HG03520 (cell line): ENCODE results near the gene GAMT.

Source experiments
- ATAC-seq: cut with Tn5 transposase; IDR thresholded peaks from one replicate; pipeline ENCODE4 v1.9.1; 2021; ENCODE audit warnings: mild to moderate bottlenecking, moderate library complexity; ENCODE audit not compliant: unreplicated experiment

The GAMT gene

DNA sequence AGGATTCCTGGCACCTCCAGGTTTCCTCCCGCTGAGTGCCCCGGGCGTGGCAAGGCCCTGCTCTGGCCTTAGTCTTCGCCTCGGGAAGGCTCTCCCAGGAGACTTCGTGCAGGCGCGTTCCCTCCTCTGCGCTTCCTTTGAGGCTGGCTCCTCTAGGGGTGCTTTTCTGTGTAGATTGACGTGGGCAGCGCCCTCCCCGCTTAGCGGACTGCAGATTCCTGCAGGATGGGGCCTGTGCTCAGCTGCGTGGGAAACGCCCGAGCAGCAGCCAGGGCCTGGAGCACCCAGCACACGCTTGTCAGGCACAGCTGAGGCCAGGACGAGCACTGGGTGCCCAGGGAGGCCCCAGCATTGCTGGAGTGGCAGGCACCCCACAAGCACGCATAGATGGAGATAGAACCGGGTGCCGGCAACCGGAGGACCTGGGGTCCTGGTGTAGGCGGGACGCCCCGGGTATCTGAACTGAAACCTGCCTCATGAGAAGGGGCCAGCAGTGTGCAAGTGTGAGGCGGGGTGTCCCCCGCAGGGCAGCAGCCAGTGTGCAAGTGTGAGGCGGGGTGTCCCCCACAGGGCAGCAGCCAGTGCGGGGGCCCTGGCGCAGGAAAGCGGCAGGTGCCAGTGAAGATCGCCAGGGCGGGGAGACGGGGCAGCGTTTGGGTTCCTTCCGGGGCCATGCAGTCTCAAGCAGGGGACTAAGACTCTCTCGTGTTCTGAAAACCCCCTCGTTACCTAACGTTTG, 14.2 kb downstream of the GAMT start:
- ATAC-seq = no peak

- no peak for ATAC-seq
Measured at GRCh38 chr19:1385816-1386215, 15.5 kb downstream of the GAMT start.

DNA sequence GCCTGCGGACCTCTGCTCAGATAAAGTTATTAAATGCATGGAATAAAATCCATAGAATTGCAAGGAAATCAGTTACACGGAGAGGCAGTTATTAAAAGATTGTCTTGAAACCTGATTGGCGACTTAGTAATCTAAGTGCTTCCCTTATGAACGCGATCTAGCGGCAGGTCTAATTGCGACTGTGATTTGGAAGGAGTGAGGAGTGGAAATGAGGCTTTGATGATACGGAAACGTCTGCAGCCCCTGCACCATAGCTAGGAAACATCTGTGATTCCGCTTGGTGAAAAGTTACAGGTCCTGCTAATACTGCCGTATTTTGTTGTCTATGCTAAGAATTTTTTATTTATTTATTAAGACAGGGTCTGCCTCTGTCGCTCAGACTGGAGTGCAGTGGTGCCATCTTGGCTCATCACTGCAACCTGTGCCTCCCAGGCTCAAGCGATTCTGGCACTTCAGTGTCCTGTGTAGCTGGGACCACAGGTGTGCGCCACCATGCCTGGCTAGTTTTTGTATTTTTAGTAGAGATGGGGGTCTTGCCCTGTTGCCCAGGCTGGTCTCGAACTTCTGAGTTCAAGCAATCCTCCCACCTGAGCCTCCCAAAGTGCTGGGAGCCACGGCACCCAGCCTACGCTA, 16.7 kb downstream of the GAMT start:
- no peak for ATAC-seq

GRCh38 chr19:1384085-1384462, 17.3 kb downstream of the GAMT start:
- ATAC-seq = no peak

DNA sequence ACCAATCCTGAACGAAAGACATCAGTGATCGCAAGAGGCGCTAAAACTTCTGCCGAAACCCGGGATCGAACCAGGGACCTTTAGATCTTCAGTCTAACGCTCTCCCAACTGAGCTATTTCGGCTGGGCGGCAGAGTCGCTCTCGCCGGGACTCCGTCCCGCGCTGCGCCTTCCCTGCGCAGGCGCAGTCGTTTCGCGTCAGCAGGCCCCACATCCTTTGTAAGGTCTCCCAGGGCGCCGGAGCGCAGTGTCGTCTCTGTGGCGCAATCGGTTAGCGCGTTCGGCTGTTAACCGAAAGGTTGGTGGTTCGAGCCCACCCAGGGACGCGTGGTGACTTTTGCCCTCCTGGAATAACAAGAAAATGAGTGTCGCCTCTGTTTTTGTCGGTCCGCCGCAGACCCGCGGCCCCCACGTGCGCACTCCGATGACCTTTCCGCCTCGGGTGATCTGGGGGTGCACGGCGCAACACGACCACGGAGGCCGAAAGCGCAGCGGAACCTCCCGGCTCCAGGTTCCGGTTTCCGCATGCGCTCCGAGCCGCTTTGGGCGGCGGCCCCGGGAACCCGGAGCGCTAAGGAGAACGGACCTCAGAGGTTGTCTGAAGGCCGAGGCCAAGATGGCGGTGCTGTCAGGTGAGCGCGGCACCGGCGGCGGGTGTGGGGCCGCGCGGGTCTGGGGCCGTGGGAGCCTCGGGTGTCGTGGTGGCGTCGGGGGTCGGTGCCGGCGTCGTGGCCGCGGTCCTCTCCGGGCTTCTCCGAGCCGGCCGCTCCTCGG, 17.8 kb downstream of the GAMT start, which contains the start of gene NDUFS7:
Gene NDUFS7 (plus strand): TSS at position 596 of the 773 bp plus-strand sequence. CDS start 20 bp downstream, at position 616.
- peak; percentile 68 for ATAC-seq

- ATAC-seq = no peak
Measured at GRCh38 chr19:1383017-1383311, 18.4 kb downstream of the GAMT start.

DNA sequence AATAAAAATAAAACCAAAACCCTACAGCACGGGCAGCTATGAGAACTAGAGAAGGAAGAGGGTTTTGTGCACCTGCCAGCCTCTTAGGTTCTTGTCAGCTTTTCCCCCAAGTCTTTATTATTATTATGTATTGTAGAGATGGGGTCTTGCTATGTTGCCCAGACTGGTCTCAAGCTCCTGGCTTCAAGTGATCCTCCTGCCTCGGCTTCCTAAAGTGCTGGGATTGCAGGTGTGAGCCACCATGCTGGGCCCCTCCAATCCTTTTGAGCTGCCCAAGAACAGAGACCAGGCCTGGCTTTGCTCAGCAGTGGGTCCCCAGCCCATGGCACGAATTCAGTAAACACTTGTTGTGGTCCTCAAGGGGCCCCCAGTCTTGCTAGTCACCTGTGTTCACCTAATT, 19.1 kb downstream of the GAMT start:
- no peak for ATAC-seq

DNA sequence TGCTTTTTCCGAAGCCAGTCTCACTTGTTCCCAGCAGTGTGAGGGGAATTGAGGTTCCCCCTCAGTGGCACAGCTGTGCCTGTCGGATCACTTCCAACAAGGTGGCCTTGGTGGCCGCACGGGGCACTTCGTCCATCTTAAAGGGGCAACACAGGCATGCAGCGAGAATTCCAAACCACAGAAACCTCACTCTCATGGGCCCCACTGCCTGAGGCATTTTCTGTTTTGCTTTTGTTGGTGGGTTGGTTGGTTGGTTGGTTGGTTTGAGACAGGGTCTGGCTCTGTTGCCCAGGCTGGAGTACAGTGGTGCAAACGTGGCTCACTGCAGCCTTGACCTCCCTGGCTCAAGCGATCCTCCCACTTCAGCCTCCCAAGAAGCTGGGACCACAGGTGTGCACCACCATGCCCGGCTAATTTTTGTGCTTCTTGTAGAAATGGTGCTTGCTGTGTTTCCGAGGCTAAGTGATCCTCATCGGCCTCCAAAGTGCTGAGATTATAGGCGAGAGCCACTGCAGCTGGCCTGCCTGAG, 21.3 kb downstream of the GAMT start:
- ATAC-seq = no peak

DNA sequence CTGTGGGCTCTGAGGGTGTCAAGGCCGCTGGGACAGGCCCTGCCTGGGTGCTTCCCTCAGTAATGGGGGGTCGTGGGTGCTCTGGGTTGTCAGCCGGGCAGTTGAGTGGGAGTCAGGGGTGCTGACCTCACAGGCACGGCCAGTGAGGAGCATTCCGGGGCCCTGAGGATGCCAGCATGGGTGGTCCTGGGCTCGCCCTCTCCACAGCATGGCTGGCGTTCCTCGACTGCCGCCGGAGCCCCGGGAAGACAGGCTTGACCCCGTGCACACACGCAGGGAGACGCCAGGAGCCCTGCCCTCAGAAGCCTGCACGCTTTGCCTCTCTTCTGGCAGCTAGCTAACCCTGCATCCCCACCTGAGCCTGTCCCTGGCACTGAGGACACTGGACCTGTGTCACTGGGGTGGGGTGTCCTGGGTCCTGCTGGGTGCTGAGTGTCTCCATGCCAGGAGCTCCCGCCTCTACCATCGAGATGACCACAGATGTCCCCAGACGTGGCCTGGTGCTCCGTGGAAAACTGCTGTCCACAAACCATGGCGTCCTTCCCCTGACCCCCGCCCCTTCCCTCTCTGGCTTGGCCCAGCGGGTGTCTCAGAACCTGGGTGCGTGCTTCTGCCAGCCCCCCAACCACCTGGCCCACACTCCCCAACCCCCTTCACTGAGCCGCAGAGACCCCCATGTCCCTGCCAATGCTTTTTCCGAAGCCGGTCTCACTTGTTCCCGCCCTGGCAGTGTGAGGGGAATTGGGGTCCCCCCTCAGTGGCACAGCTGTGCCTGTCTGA, 22.0 kb downstream of the GAMT start:
- ATAC-seq = no peak

- ATAC-seq = no peak
Measured at GRCh38 chr19:1377965-1378785, 23.2 kb downstream of the GAMT start.

GRCh38 chr19:1377176-1377964, 24.0 kb downstream of the GAMT start:
- ATAC-seq = no peak

GRCh38 chr19:1376415-1376805, 24.9 kb downstream of the GAMT start:
- ATAC-seq = no peak

- ATAC-seq = no peak
Measured at GRCh38 chr19:1374250-1374577, 27.1 kb downstream of the GAMT start.

DNA sequence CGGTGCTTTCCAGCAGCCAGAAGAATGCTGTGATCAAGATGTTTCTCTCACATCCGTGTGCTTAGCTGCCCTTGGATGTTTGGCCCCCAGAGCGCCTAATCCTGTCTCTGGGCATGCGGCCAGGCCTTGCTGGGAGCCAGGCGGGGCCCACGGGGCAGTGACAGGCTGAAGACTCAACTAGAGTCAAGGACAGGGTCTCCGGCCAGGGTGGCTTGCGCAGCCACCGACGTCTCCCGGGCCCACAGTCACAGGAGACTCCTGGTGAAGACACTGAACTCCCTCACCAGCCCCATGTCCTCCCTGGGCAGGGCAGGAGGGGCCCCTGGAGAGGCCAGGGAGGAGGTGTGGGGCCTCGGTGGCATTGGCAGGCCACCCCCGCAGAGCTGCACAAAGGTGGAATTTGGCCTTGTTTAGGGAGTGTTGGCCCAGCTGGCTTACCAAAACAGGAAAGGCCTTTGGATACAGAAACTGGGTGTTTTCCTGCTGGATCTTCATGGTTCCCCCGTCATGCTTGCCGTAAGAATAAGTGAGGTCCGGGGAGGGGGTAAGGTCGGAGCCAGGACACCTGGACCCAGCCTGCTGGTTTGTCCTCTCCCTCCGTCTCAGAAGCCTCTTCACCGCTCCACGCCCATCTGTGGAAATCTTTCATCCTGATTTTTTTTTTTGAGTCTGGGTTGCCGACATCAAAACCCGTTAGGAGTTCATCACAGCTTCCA, 27.6 kb downstream of the GAMT start:
- no peak for ATAC-seq

DNA sequence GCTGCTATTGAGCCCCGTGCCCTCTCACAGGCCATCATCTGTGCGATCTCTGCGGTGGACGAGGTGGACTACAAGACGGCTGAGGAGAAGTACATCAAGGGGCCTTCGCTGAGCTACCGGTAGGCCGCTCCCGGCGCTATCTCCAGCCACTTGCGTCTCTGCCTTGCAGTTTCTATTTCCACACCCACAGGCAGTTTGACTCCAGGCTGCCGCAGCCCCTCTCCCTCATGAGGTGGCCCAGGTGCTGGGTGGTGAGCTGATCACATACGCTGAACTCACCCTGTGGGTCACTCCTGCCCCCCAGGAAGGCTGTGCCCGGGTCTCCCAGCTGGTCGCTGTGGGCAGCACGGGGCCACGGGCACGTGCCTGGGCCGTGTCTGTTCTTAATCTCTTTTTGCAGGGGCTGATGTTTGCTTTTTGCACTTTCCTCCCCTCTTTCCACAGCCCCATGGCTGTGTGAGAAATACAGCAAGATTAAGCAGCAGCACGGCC, 28.3 kb downstream of the GAMT start:
- no peak for ATAC-seq

DNA sequence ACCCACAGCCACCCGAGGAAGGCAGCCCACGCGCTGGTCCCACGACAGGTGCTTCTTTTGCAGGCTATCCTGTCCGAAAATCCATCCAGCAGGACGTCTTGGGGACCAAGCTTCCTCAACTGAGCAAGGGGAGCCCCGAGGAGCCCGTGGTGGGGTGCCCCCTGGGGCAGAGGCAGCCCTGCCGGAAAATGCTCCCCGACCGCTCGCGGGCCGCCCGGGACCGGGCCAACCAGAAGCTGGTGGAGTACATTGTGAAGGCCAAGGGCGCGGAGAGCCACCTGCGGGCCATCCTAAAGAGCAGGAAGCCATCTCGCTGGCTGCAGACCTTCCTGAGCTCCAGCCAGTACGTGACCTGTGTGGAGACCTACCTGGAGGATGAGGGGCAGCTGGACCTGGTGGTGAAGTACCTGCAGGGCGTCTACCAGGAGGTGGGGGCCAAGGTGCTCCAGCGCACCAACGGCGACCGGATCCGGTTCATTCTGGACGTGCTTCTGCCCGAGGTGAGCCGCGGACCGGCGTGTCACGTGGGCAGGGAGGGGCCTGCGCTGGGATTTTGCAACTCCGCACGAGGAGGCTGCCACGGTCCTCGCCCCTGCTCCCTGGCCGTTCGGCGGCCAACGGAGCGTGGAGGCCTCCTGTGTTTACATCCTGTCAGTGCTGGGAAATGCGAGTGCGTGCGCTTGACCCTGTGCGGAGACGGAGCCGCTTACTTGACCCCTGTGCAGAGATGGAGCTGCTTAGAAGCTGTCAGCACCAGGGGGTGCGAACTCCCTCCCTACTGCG, 30.6 kb downstream of the GAMT start:
- no peak for ATAC-seq

DNA sequence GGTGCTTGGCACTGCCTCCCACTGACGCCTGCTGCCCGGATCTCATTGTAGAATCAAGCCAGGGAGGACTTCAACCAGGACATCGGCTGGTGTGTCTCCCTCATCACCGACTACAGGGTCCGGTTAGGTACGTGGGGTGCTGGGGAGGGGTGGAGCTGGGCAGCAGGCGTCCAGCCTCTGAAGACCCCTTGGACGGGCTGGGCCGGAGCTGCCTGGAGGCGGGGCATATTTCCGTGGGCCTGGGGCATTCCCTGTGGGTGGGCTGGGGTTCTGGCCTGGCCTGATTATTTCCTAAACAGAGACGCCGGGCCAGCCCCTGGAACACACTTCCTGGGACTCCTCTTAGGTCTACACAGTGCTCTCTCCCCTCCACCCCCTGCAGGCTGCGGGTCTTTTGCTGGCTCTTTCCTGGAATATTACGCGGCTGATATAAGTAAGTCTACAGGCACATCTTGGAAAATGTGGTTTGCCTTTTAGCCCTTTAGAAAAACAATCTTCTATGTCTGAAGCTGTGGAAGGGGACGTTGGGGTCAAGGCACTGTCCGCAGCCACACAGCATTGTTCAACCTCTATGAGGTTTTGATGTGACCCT, 32.0 kb downstream of the GAMT start:
- no peak for ATAC-seq
